ENCODE data around the gene DOCK9.

DOCK9 gene

GRCh38 chr13:98921786-98922185 is 56.1 kb downstream of the DOCK9 start:
- no peak for TF ChIP-seq RAD21 (IDR thresholded peaks at IDR 0.05; ENCODE audit: low read depth)
- TF ChIP-seq TEAD4 (IDR thresholded peaks at IDR 0.05), result no peak
- TF ChIP-seq FOXM1 (IDR thresholded peaks at IDR 0.05; ENCODE audit: borderline replicate concordance, low read depth), result no peak
- TF ChIP-seq NFIC (IDR thresholded peaks at IDR 0.05), result no peak
- no peak for TF ChIP-seq TAF1 (IDR thresholded peaks at IDR 0.05; ENCODE audit: low read depth)
- no peak for TF ChIP-seq TCF12 (IDR thresholded peaks at IDR 0.05; ENCODE audit: low read depth)
- TF ChIP-seq EP300 (IDR thresholded peaks at IDR 0.05; ENCODE audit: borderline replicate concordance), result no peak
- TF ChIP-seq EGR1 (IDR thresholded peaks at IDR 0.05), result no peak
- TF ChIP-seq, protein P1, sequence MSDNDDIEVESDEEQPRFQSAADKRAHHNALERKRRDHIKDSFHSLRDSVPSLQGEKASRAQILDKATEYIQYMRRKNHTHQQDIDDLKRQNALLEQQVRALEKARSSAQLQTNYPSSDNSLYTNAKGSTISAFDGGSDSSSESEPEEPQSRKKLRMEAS (IDR thresholded peaks at IDR 0.05), result no peak
- TF ChIP-seq CEBPB (IDR thresholded peaks at IDR 0.05), result no peak
- TF ChIP-seq CREB1 (IDR thresholded peaks at IDR 0.05; ENCODE audit: low read depth), result no peak

DNA sequence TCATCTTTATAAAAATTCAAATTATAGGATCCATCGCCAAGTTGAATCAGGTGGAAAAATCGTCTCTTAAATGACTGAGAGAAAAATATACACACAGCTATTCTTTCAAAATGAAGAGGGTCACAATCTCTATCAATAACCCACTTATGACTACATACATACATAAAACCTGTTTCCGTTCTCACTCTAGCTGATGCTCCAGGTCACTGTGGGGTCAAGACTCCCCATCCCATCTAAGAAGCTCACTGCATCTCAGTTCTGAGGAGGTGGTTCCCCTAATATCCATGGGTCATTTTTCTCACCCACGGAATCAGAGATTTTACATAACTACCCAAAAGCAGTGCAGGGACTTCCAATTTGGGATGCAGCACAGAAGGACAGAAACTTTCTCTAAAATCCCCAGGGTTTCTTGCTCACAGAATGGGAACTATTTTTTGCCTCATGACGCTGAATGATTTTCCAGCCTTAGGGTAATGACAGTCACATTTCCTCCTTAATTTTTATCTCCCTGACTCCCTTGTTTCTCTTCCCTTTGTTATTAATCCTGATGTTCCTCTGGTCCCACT is 56.8 kb downstream of the DOCK9 start:
- no peak for TF ChIP-seq RAD21 (IDR thresholded peaks at IDR 0.05; ENCODE audit: low read depth)
- no peak for TF ChIP-seq NFIC (IDR thresholded peaks at IDR 0.05)
- TF ChIP-seq REST (IDR thresholded peaks at IDR 0.05; ENCODE audit: low read depth), result no peak
- TF ChIP-seq, protein P1 (IDR thresholded peaks at IDR 0.05), result no peak
- TF ChIP-seq EP300 (IDR thresholded peaks at IDR 0.05; ENCODE audit: borderline replicate concordance), result no peak
- no peak for TF ChIP-seq TCF12 (IDR thresholded peaks at IDR 0.05; ENCODE audit: low read depth)
- TF ChIP-seq EGR1 (IDR thresholded peaks at IDR 0.05), result no peak
- TF ChIP-seq CREB1 (IDR thresholded peaks at IDR 0.05; ENCODE audit: low read depth), result no peak
- no peak for TF ChIP-seq CEBPB (IDR thresholded peaks at IDR 0.05)
- no peak for TF ChIP-seq TAF1 (IDR thresholded peaks at IDR 0.05; ENCODE audit: low read depth)
- no peak for TF ChIP-seq USF1 (IDR thresholded peaks at IDR 0.05)
- TF ChIP-seq YY1 (IDR thresholded peaks at IDR 0.05; ENCODE audit: low read depth), result no peak
- no peak for TF ChIP-seq TEAD4 (IDR thresholded peaks at IDR 0.05)
- TF ChIP-seq FOXM1 (IDR thresholded peaks at IDR 0.05; ENCODE audit: borderline replicate concordance, low read depth), result no peak
- TF ChIP-seq ZBTB7A (IDR thresholded peaks at IDR 0.05; ENCODE audit: low read depth), result no peak

GRCh38 chr13:98919566-98919965 is 58.3 kb downstream of the DOCK9 start:
- TF ChIP-seq REST (IDR thresholded peaks at IDR 0.05; ENCODE audit: low read depth) (no peak), CEBPB (IDR thresholded peaks at IDR 0.05) (no peak), EP300 (IDR thresholded peaks at IDR 0.05; ENCODE audit: borderline replicate concordance) (no peak), YY1 (IDR thresholded peaks at IDR 0.05; ENCODE audit: low read depth) (no peak), RAD21 (IDR thresholded peaks at IDR 0.05; ENCODE audit: low read depth) (no peak), USF1 (IDR thresholded peaks at IDR 0.05) (no peak), EGR1 (IDR thresholded peaks at IDR 0.05) (no peak), TEAD4 (IDR thresholded peaks at IDR 0.05) (no peak), CREB1 (IDR thresholded peaks at IDR 0.05; ENCODE audit: low read depth) (no peak), ZBTB7A (IDR thresholded peaks at IDR 0.05; ENCODE audit: low read depth) (no peak), NFIC (IDR thresholded peaks at IDR 0.05) (no peak), TAF1 (IDR thresholded peaks at IDR 0.05; ENCODE audit: low read depth) (no peak), FOXM1 (IDR thresholded peaks at IDR 0.05; ENCODE audit: borderline replicate concordance, low read depth) (no peak), TCF12 (IDR thresholded peaks at IDR 0.05; ENCODE audit: low read depth) (no peak)
- TF ChIP-seq, protein P1 (IDR thresholded peaks at IDR 0.05), result no peak

GRCh38 chr13:98918771-98919170 is 59.1 kb downstream of the DOCK9 start:
- TF ChIP-seq TCF12 (IDR thresholded peaks at IDR 0.05; ENCODE audit: low read depth) (no peak), CREB1 (IDR thresholded peaks at IDR 0.05; ENCODE audit: low read depth) (no peak), EGR1 (IDR thresholded peaks at IDR 0.05) (no peak), NFIC (IDR thresholded peaks at IDR 0.05) (no peak), EP300 (IDR thresholded peaks at IDR 0.05; ENCODE audit: borderline replicate concordance) (no peak), CEBPB (IDR thresholded peaks at IDR 0.05) (no peak), USF1 (IDR thresholded peaks at IDR 0.05) (no peak), RAD21 (IDR thresholded peaks at IDR 0.05; ENCODE audit: low read depth) (no peak), FOXM1 (IDR thresholded peaks at IDR 0.05; ENCODE audit: borderline replicate concordance, low read depth) (no peak), YY1 (IDR thresholded peaks at IDR 0.05; ENCODE audit: low read depth) (no peak), ZBTB7A (IDR thresholded peaks at IDR 0.05; ENCODE audit: low read depth) (no peak), TAF1 (IDR thresholded peaks at IDR 0.05; ENCODE audit: low read depth) (no peak), TEAD4 (IDR thresholded peaks at IDR 0.05) (no peak), REST (IDR thresholded peaks at IDR 0.05; ENCODE audit: low read depth) (no peak)
- TF ChIP-seq, protein P1 (IDR thresholded peaks at IDR 0.05), result no peak
